CD4-positive, alpha-beta T cell treated with Interleukin-17A for 1 hour (primary cell): Measurements from ENCODE around the gene PCDHB13.
"Not testable (repeated sequence)": the region's sequence is repeated elsewhere in the genome, so short reads cannot be mapped to it uniquely, and the experiment has no call there.

ENCODE experiments used
- DNase-seq: peaks from one replicate; pipeline ENCODE4 v3.0.0-alpha.2; 2020

The PCDHB13 gene

DNA sequence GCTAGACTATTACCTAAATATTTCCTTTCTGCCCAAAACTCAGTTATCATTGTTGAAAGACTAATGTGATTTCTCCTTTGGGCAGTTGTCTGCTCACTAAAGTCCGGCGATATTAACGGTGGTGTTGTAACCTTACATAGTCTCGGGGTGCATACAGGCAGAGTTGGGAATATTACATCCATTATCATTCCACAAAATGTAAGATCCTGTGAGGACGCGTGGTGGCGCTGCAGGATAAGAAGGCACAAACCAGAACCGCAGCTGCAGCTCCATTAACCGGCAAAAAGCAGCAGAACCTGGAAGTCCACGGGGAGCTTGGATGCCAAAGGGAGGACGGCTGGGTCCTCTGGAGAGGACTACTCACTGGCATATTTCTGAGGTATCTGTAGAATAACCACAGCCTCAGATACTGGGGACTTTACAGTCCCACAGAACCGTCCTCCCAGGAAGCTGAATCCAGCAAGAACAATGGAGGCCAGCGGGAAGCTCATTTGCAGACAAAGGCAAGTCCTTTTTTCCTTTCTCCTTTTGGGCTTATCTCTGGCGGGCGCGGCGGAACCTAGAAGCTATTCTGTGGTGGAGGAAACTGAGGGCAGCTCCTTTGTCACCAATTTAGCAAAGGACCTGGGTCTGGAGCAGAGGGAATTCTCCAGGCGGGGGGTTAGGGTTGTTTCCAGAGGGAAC lies at the start of gene PCDHB13:
PCDHB13 (plus strand) TSS at position 264 of the 684 bp plus-strand sequence; CDS start at position 469, 205 bp downstream.
- peak; percentile 20 for DNase-seq

DNA sequence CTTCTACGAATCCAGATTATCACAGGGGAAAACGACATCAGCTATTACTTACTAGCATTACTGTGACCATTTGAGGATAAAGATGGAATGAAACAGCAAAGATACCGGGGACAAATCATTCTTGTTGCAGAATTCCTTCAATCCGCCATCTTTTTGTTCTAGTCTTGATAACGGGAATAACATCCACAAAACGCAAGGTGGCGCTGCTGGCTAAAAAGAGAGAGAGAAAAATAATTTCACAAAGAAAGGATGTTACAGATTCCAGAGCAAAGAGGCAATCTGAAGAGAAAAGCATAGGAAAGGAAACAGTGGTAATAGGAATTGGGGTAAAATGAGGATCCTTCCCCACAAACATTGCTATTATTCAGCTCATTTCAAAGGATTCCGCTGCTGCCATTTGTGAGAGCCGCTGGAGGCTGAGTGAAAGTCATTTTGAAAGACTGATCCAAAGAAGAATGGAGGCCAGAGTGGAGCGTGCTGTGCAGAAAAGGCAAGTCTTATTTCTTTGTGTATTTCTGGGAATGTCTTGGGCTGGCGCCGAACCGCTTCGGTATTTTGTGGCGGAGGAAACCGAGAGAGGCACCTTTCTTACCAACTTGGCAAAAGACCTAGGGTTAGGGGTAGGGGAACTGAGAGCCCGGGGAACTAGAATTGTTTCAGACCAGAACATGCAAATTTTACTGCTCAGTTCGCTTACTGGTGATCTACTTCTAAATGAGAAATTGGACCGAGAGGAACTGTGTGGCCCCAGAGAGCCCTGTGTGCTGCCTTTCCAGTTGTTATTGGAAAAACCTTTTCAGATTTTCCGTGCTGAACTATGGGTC lies 41.1 kb upstream of the PCDHB13 start, which contains the start of gene PCDHB7:
PCDHB7 (plus strand) TSS at position 264 of the 824 bp plus-strand sequence; CDS start at position 456, 192 bp downstream.
- DNase-seq = peak; percentile 27

DNA sequence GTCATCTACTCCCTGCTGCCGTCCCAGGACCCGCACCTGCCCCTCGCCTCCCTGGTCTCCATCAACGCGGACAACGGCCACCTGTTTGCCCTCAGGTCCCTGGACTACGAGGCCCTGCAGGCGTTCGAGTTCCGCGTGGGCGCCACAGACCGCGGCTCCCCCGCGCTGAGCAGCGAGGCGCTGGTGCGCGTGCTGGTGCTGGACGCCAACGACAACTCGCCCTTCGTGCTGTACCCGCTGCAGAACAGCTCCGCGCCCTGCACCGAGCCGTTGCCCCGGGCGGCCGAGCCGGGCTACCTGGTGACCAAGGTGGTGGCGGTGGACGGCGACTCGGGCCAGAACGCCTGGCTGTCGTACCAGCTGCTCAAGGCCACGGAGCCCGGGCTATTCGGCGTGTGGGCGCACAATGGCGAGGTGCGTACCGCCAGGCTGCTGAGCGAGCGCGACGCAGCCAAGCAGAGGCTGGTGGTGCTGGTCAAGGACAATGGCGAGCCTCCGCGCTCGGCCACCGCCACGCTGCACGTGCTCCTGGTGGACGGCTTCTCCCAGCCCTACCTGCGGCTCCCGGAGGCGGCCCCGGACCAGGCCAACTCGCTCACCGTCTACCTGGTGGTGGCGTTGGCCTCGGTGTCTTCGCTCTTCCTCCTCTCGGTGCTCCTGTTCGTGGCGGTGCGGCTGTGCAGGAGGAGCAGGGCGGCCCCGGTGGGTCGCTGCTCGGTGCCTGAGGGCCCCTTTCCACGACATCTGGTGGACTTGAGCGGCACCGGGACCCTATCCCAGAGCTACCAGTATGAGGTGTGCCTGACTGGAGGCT lies 39.2 kb upstream of the PCDHB13 start:
- DNase-seq = not testable (repeated sequence)

DNA sequence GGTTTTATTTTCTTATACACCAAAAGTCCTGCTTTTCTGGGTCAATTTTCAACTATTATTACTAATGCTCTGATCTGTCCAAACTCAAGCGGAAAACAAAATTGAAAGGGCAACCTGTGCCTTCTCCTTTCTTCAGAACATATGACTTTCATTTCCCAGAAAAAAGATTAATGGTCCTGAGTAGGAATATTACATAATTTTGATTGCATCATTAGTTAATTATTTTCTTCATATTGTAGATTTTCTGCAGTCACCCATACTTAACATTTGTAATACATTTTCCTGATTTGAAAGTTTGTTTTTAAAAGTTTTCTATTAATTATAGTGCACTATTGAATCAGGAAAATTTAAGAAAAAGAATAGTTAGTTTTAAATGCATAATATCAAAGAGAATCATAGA lies 37.8 kb upstream of the PCDHB13 start:
- DNase-seq = no peak

DNA sequence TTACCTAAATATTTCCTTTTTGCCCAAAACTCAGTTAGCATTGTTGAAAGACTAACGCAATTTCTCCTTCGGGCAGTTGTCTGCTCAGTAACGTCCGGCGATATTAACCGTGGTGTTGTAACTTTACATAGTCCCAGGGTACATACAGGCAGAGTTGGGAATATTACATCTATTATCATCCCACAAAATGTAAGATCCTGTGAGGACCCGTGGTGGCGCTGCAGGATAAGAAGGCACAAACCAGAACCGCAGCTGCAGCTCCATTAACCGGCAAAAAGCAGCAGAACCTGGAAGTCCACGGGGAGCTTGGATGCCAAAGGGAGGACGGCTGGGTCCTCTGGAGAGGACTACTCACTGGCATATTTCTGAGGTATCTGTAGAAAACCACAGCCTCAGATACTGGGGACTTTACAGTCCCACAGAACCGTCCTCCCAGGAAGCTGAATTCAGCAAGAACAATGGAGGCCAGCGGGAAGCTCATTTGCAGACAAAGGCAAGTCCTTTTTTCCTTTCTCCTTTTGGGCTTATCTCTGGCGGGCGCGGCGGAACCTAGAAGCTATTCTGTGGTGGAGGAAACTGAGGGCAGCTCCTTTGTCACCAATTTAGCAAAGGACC lies 36.0 kb upstream of the PCDHB13 start, which contains the start of gene PCDHB8:
PCDHB8 (plus strand) TSS at position 214 of the 615 bp plus-strand sequence; CDS start at position 459, 245 bp downstream.
- DNase-seq = not testable (repeated sequence)

DNA sequence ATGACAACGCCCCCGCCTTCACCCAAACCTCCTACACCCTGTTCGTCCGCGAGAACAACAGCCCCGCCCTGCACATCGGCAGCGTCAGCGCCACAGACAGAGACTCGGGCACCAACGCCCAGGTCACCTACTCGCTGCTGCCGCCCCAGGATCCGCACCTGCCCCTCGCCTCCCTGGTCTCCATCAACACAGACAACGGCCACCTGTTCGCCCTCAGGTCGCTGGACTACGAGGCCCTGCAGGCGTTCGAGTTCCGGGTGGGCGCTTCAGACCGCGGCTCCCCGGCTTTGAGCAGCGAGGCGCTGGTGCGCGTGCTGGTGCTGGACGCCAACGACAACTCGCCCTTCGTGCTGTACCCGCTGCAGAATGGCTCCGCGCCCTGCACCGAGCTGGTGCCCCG lies 34.3 kb upstream of the PCDHB13 start:
- DNase-seq = not testable (repeated sequence)

DNA sequence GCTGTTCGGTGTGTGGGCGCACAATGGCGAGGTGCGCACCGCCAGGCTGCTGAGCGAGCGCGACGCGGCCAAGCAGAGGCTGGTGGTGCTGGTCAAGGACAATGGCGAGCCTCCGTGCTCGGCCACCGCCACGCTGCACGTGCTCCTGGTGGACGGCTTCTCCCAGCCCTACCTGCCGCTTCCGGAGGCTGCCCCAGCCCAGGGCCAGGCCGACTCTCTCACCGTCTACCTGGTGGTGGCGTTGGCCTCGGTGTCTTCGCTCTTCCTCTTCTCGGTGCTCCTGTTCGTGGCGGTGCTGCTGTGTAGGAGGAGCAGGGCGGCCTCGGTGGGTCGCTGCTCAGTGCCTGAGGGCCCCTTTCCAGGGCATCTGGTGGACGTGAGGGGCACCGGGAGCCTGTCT lies 33.8 kb upstream of the PCDHB13 start:
- not testable (repeated sequence) for DNase-seq

DNA sequence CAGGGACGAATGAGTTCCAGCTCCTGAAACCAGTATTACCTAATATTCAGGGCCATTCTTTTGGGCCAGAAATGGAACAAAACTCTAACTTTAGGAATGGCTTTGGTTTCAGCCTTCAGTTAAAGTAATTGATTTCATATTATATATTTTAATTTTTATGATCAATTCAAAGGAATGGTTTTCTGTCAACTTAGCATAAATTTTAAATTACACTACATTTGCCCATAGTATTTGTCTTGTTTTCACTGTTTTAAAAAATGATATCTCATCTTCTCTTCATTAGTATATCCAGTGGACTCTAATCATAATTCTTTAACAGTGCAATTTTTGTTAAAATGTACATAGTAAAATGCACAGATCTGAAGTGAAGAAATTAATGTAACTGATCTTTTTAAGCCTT lies 33.4 kb upstream of the PCDHB13 start:
- no peak for DNase-seq

DNA sequence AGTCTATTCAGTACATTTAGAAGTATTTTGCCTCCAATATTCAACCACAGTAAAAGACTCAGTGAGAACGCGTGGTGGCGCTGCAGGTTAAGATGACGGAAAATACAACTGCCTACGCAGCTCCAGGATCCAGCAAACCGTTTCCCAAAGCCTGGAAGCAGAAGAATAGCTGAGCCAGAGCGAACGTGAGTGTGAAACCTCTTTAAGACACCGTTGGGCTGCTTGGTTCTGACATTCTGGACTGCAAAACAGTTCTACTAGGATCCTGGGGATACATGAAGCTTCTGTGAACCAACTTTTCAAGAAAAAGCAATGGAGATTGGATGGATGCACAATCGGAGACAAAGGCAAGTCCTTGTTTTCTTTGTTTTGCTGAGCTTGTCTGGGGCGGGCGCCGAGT lies 31.5 kb upstream of the PCDHB13 start, which contains the start of gene PCDHB16:
PCDHB16 (plus strand) TSS at position 140 of the 400 bp plus-strand sequence; CDS start at position 313, 173 bp downstream.
- no peak for DNase-seq

DNA sequence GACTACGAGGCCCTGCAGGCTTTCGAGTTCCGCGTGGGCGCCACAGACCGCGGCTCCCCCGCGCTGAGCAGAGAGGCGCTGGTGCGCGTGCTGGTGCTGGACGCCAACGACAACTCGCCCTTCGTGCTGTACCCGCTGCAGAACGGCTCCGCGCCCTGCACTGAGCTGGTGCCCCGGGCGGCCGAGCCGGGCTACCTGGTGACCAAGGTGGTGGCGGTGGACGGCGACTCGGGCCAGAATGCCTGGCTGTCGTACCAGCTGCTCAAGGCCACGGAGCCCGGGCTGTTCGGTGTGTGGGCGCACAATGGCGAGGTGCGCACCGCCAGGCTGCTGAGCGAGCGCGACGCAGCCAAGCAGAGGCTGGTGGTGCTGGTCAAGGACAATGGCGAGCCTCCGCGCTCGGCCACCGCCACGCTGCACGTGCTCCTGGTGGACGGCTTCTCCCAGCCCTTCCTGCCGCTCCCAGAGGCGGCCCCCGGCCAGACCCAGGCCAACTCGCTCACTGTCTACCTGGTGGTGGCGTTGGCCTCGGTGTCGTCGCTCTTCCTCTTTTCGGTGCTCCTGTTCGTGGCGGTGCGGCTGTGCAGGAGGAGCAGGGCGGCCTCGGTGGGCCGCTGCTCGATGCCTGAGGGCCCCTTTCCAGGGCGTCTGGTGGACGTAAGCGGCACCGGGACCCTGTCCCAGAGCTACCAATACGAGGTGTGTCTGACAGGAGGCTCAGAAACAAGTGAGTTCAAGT lies 29.4 kb upstream of the PCDHB13 start:
- not testable (repeated sequence) for DNase-seq

DNA sequence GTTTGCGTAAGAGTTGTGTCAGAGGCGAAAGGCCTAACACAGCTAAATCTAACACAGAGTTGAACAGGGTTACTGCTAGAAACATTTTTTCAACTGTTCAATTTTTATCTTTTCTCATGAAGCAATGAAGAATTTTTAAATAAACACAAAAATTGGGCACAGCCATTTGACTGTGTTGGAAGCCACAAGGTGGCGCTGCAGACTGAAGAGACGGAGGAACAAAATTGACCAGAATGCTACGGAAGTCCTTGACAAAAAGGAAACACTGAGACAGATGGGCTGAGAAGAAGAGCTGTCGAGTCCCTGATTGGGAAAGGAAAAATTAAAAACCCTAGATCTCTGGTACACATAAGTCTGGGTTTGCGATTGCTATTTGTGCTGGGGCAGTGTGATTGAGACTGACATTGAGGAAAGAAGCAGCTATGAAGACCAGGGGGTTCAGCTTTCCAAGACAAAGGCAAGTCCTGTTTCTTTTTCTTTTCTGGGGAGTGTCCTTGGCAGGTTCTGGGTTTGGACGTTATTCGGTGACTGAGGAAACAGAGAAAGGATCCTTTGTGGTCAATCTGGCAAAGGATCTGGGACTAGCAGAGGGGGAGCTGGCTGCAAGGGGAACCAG lies 26.7 kb upstream of the PCDHB13 start, which contains the start of gene PCDHB9:
PCDHB9 (plus strand) TSS at position 265 of the 616 bp plus-strand sequence; CDS start at position 423, 158 bp downstream.
- peak; percentile 39 for DNase-seq

DNA sequence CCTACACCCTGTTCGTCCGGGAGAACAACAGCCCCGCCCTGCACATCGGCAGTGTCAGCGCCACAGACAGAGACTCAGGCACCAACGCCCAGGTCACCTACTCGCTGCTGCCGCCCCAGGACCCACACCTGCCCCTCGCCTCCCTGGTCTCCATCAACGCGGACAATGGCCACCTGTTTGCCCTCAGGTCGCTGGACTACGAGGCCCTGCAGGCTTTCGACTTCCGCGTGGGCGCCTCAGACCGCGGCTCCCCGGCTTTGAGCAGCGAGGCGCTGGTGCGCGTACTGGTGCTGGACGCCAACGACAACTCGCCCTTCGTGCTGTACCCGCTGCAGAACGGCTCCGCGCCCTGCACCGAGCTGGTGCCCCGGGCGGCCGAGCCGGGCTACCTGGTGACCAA lies 25.0 kb upstream of the PCDHB13 start:
- not testable (repeated sequence) for DNase-seq

DNA sequence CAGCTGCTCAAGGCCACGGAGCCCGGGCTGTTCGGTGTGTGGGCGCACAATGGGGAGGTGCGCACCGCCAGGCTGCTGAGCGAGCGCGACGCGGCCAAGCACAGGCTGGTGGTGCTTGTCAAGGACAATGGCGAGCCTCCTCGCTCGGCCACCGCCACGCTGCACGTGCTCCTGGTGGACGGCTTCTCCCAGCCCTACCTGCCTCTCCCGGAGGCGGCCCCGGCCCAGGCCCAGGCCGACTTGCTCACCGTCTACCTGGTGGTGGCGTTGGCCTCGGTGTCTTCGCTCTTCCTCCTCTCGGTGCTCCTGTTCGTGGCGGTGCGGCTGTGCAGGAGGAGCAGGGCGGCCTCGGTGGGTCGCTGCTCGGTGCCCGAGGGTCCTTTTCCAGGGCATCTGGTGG lies 24.6 kb upstream of the PCDHB13 start:
- not testable (repeated sequence) for DNase-seq

DNA sequence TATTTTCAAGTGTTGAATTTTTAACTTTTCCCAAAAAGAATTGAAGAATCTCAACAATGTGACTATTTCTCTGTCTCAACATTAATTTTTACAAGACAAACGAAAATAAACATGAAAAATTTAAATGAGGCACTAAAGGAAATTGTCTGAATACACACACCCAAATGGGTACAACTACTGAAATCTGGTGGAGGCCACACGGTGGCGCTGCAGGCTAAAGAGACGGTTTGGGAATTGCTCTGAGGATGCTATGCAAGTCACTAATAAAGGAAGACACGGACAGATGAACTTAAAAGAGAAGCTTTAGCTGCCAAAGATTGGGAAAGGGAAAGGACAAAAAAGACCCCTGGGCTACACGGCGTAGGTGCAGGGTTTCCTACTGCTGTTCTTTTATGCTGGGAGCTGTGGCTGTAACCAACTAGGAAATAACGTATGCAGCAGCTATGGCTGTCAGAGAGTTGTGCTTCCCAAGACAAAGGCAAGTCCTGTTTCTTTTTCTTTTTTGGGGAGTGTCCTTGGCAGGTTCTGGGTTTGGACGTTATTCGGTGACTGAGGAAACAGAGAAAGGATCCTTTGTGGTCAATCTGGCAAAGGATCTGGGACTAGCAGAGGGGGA lies 21.5 kb upstream of the PCDHB13 start, which contains the start of gene PCDHB10:
PCDHB10 (plus strand) TSS at position 244 of the 616 bp plus-strand sequence; CDS start at position 444, 200 bp downstream.
- peak; percentile 16 for DNase-seq

DNA sequence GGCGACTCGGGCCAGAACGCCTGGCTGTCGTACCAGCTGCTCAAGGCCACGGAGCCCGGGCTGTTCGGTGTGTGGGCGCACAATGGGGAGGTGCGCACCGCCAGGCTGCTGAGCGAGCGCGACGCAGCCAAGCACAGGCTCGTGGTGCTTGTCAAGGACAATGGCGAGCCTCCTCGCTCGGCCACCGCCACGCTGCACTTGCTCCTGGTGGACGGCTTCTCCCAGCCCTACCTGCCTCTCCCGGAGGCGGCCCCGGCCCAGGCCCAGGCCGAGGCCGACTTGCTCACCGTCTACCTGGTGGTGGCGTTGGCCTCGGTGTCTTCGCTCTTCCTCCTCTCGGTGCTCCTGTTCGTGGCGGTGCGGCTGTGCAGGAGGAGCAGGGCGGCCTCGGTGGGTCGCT lies 19.4 kb upstream of the PCDHB13 start:
- DNase-seq = not testable (repeated sequence)

DNA sequence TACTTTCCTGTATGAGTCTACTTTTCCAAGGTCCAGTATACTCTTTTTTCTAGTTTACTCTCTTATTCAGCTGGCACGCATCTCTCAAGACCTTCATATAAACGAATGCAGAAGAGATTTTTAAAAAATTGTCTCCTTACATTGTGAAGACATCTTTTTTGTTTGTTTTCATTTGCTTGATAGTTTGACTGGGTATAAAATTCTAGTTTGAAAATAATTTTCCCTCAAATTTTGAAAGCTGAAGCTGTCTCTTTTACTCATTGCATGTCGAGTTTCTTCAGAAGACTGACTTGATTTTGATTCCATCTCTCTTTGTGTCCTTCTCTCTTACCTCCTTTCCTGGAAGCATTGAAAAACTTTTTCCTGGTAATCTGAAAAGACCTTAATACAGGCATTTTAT lies 17.4 kb upstream of the PCDHB13 start:
- DNase-seq = no peak

DNA sequence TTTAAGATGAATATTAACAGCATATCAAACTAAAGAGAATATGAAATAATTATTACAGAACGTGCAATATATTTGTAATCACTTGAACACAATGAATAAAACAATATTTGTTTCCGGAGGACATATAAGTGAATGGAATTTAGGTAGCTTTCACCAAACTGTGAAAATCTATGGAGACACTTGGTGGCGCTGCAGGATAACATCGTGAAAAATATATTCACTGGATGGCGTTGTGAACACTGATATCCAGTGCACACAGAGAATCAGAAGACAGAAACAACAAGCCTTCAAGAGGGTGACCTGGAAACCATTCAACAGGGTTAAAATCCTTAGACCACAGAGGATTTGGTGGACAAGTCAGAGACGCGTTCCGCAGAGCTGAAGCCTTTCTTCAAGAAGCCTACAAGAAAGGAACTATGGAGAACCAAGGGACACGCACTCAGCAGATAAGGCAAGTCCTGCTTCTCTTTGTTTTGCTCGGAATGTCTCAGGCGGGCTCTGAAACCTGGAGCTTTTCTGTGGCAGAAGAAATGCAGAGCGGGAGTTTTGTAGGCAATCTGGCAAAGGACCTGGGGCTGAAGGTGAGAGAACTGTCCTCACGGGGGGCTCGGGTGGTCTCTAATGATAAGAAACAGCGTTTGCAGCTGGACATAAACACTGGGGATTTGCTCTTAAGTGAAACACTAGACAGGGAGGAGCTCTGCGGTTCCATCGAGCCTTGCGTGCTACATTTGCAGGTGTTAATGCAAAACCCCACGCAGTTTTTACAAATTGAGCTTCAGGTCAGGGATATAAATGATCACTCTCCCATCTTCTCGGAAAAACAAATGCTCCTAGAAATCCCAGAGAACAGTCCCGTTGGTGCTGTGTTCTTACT lies 14.1 kb upstream of the PCDHB13 start, which contains the start of gene PCDHB11:
PCDHB11 (plus strand) TSS at position 269 of the 877 bp plus-strand sequence; CDS start at position 417, 148 bp downstream.
- DNase-seq = no peak

DNA sequence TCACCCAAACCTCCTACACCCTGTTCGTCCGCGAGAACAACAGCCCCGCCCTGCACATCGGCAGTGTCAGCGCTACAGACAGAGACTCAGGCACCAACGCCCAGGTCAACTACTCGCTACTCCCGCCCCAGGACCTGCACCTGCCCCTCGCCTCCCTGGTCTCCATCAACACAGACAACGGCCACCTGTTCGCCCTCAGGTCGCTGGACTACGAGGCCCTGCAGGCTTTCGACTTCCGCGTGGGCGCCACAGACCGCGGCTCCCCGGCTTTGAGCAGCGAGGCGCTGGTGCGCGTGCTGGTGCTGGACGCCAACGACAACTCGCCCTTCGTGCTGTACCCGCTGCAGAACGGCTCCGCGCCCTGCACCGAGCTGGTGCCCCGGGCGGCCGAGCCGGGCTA lies 12.6 kb upstream of the PCDHB13 start:
- DNase-seq = not testable (repeated sequence)

DNA sequence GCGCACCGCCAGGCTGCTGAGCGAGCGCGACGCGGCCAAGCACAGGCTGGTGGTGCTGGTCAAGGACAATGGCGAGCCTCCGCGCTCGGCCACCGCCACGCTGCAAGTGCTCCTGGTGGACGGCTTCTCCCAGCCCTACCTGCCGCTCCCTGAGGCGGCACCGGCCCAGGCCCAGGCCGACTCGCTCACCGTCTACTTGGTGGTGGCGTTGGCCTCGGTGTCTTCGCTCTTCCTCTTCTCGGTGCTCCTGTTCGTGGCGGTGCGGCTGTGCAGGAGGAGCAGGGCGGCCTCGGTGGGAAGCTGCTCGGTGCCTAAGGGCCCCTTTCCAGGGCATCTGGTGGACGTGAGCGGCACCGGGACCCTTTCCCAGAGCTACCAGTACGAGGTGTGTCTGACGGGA lies 12.1 kb upstream of the PCDHB13 start:
- not testable (repeated sequence) for DNase-seq
